Right cardiac atrium (tissue), 5 donors: ENCODE results near the gene CYFIP2. TPM values are rescaled to one million over a fixed set of nuclear protein-coding genes. Genes with fewer than 3 reads are reported as not detected.
A peak's percentile ranks its signal among the peaks of the same experiment; 100 is the strongest.

Source experiments
- ATAC-seq, 2 donors: fragments of 200-7000 bp; cut with Tn5 transposase; one replicate each; pipeline versions ENCODE4 v1.8.0 to v1.9.1; 2020; ENCODE audit warnings: moderate library complexity in 2 of 2, mild to moderate bottlenecking in 1 of 2
- DNase-seq, 3 donors: peaks; one replicate each; pipeline ENCODE4 v3.0.0-alpha.2; 2020
- H3K27ac ChIP-seq: one replicate; pipeline ENCODE4 v1.5.1; 2013; ENCODE audit warnings: mild to moderate bottlenecking, low read length, control low read depth, moderate library complexity
- H3K27me3 ChIP-seq: one replicate; pipeline ENCODE4 v1.6.1; 2013; ENCODE audit not compliant: control insufficient read depth, insufficient read depth
- H3K4me1 ChIP-seq: one replicate; pipeline ENCODE4 v1.6.1; 2013; ENCODE audit warnings: low read length; ENCODE audit not compliant: control insufficient read depth, insufficient read depth
- H3K4me3 ChIP-seq: one replicate; pipeline ENCODE4 v1.5.1; 2013; ENCODE audit warnings: low read length, control low read depth
- H3K9me3 ChIP-seq: one replicate; pipeline ENCODE4 v1.6.1; 2013; ENCODE audit warnings: low read length; ENCODE audit not compliant: control insufficient read depth
- WGBS: extraction: QIAGEN DNeasy Blood & Tissue Kit; methylation state at CpG from one replicate; pipeline ENCODE4 v1.1.7; 2013; 5-methylcytosine and 5-hydroxymethylcytosine counted together
- intact Hi-C, 4 donors: fragments of 100-400 bp; cut with DNase I; formaldehyde crosslinking; loops; one replicate each; pipeline versions ENCODE4 v1.11.0 to v1.14.0; 2022 to 2023
- polyA plus RNA-seq: library from polyadenylated mRNA; stranded (reverse); fragments of 200-250 nt; gene quantifications from one replicate; pipeline ENCODE4 v1.2.3, GENCODE V29; 2013
- total RNA-seq, 4 donors: library from RNA; stranded (reverse); fragmentation: NEBNext Ultra II Directional; extraction: Animal tissue kit (Norgen Biotek cat#: 25700); gene quantifications; one replicate each; pipeline ENCODE4 v1.2.1, GENCODE V29; 2021
- donor health status: healthy with polysubstance abuse.
- donor health status: DM: no; HTN: yes; CAD: no.
- donor health status: DM: no; HTN: no; CAD: no.
- donor health status: DM: no; HTN: yes; CAD: no; lungs with severe emphysema.
- donor health status: DM: yes; HTN: yes; CAD: no.

The CYFIP2 gene
- total and polyA plus RNA-seq, 5 donors: 27.4 to 43.8 (median 36.7) TPM

DNA sequence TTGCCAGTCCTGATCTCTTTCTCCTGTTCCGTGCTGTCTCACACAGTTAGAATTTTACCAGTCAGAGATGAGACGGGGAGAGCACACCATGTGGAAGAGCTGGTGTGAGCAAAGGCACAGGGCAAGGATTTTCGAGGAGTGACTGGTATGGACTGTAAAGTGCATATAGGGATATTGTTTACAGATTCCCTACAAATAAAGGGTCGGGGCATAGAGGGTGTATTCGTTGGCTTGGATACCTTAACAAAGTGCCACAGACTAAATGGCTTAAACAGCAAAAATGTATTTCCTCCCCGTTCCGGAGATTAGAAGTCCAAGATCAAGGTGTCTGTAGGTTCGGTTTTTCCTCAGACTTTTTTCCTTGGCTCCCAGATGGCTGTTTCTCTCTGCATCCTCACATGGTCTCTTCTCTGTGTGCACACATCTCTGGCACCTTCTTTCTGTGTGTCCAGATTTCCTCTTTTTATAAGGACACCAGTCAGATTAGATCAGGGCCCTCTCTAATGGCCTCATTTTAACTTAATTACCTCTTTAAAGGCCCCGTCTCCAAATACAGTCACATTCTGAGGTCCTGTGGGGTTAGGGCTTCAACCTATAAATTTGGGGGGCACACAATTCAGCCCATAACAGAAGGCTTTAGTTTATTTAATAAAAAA lies 23.4 kb downstream of the CYFIP2 start:
- ATAC-seq: no peak
- no peaks in the 10 kb centered on the region for H3K9me3 ChIP-seq
- no peak overlapping the region for H3K27ac ChIP-seq
- no peaks in the 10 kb centered on the region for H3K27me3 ChIP-seq
- DNase-seq: no peak
- WGBS: 83% methylated on average over 9 of the region's 9 CpGs
- peaks cover 8% of the 10 kb centered on the region for H3K4me1 ChIP-seq
- H3K4me3 ChIP-seq: no peak overlapping the region
- intact Hi-C loops: no loop called here

DNA sequence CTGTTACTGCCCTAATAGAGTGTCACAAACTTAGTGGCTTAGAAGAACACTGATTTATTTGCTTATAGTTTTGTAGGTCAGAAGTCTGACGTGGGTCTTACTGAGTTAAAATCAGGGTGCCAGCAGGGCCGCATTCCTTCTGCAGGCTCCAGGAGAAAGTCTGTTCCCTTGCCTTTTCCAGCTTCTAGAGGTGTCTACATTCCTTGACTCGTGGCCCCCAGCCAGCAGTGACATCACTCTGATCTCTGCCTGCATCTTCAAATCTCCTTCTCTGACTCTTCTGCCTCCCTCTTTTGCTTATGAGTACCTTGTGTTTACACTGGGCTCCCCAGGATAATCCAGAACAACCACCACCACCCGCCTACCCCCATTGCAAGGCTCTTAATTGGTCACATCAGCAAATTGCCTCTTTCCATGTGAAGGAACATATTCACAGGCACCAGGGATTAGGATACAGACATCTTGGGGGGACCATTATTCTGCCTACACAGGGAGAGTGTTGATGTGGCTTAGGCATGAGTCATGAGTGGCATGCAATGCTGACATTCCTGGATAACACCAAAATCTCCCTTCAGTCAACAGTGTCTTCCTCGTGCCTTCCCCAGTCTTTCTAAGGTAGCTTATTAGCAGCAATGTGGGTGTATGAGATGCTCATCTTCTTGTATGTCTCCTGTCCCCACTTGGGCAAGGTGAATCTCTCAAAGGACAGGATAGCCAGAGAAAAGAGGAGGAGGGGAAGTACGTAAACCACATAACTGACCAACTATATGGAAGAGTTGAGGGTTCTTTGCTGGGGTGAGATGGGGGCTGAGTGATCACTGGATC lies 24.4 kb downstream of the CYFIP2 start:
- ATAC-seq: peak in 1 of 2 donors; percentile 39
- peak overlapping the region; percentile 34 for H3K27ac ChIP-seq
- H3K4me1 ChIP-seq: peaks cover 8% of the 10 kb centered on the region
- intact Hi-C loops: no loop called here
- H3K9me3 ChIP-seq: no peaks in the 10 kb centered on the region
- no peak overlapping the region for H3K4me3 ChIP-seq
- 67% methylated on average over 6 of the region's 6 CpGs for whole genome bisulfite sequencing
- H3K27me3 ChIP-seq: no peaks in the 10 kb centered on the region
- no peak for DNase-seq

GRCh38 chr5:157290981-157291711 lies 25.2 kb downstream of the CYFIP2 start:
- H3K4me1 ChIP-seq: peaks cover 8% of the 10 kb centered on the region
- 43% methylated on average over 10 of the region's 10 CpGs for WGBS
- no peaks in the 10 kb centered on the region for H3K9me3 ChIP-seq
- H3K27me3 ChIP-seq: no peaks in the 10 kb centered on the region
- DNase-seq (peak in 1 of 3 donors; percentile 16), ATAC-seq (peak; percentile 15 to 30)
- no peak overlapping the region for H3K4me3 ChIP-seq
- H3K27ac ChIP-seq: peak overlapping the region; percentile 83
- intact Hi-C loops: no loop called here

DNA sequence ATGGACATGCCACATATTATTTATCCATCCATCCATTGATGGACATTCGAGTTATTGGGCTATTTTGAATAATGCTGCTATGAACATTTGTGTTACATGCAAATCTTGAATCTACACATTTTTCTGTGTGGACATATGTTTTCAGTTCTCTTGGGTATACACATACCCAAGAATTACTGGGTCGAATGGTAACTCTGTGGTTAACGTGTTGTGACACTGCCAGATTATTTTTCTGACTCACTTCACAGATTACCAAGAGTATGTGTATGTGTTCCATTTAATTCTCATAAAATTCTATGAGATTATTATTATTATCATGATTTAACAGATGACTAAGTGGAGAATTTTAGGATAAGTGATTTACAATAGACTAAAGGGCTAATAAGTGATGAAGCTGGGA lies 26.7 kb downstream of the CYFIP2 start:
- DNase-seq (no peak), ATAC-seq (no peak)
- H3K4me1 ChIP-seq: peaks cover 8% of the 10 kb centered on the region
- H3K27me3 ChIP-seq: no peaks in the 10 kb centered on the region
- intact Hi-C loops: no loop called here
- H3K9me3 ChIP-seq: no peaks in the 10 kb centered on the region
- no peak overlapping the region for H3K4me3 ChIP-seq
- no peak overlapping the region for H3K27ac ChIP-seq
- WGBS: 86% methylated on average over 3 of the region's 3 CpGs

DNA sequence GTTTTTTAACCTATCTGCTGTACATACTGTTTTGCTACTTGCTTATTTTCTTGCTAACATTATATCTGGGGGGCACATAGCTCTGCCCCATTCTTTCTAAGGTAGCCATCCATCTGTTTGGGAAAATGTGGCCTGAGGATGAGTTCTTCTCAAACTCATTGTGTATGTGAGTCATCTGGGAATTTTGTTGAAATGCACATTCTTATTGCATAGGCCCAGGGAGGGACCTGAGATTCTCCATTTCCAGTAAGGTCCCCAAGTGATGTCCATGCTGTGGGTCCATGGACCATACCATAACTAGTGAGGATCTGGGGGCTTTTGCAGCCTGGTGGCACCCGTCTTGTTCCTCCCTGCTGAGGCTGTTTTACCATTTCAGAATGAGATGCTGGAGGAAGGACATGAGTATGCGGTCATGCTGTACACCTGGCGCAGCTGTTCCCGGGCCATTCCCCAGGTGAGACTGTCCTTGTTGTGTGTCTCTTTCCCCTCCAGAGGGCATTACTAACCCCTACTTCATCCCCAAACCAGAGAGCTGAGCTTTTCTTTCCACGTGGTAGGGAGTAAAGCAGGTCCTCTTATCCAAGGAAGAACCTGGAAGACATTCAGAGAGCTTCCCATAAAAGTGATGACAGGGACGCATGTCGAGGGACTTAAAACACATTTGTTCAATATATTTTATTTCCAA lies 28.6 kb downstream of the CYFIP2 start:
- ATAC-seq: no peak
- no peaks in the 10 kb centered on the region for H3K9me3 ChIP-seq
- no peak overlapping the region for H3K4me3 ChIP-seq
- H3K4me1 ChIP-seq: peaks cover 7% of the 10 kb centered on the region
- intact Hi-C loops: no loop called here
- no peak for DNase-seq
- no peaks in the 10 kb centered on the region for H3K27me3 ChIP-seq
- no peak overlapping the region for H3K27ac ChIP-seq
- WGBS: 77% methylated on average over 7 of the region's 7 CpGs

GRCh38 chr5:157295247-157295646 lies 29.3 kb downstream of the CYFIP2 start:
- ATAC-seq: no peak
- H3K27ac ChIP-seq: no peak overlapping the region
- H3K4me3 ChIP-seq: no peak overlapping the region
- H3K27me3 ChIP-seq: no peaks in the 10 kb centered on the region
- 66% methylated on average over 1 of the region's 1 CpG for WGBS
- no peaks in the 10 kb centered on the region for H3K9me3 ChIP-seq
- H3K4me1 ChIP-seq: peaks cover 7% of the 10 kb centered on the region
- no peak for DNase-seq
- intact Hi-C loops: no loop called here

DNA sequence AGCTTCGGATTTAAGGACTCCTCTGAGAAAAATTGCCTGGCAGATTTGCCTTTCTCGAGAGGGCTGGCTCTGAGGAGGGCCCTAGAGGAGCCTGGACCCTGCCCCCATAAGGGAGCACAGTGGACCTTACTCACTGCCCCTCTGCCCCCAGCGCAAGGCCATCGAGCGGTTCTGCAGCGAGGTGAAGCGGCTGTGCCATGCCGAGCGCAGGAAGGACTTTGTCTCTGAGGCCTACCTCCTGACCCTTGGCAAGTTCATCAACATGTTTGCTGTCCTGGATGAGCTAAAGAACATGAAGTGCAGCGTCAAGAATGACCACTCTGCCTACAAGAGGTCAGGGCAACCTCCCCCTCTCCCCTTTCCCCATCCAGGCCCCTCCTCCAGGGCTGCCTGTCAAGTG lies 34.6 kb downstream of the CYFIP2 start:
- H3K4me1 ChIP-seq: no peaks in the 10 kb centered on the region

GRCh38 chr5:157301066-157301465 lies 35.1 kb downstream of the CYFIP2 start:
- no peak for ATAC-seq
- Histone ChIP-seq H3K27ac (no peak overlapping the region), H3K4me1 (no peaks in the 10 kb centered on the region), H3K27me3 (no peaks in the 10 kb centered on the region), H3K4me3 (no peak overlapping the region), H3K9me3 (no peaks in the 10 kb centered on the region)
- intact Hi-C loops: loop anchor here in 1 of 4 donors (10.0 kb wide), 1 partner anchor 146 kb away; no protein-coding TSS in a partner anchor
- DNase-seq: no peak

More for the DNA sequence above, 34.6 kb downstream of the CYFIP2 start:
- no peaks in the 10 kb centered on the region for H3K9me3 ChIP-seq
- H3K27ac ChIP-seq: no peak overlapping the region
- WGBS: 89% methylated on average over 10 of the region's 10 CpGs
- no peaks in the 10 kb centered on the region for H3K27me3 ChIP-seq
- ATAC-seq (no peak), DNase-seq (no peak)
- no peak overlapping the region for H3K4me3 ChIP-seq
- intact Hi-C loops: loop anchor here in 1 of 4 donors (10.0 kb wide), 1 partner anchor 146 kb away; no protein-coding TSS in a partner anchor

DNA sequence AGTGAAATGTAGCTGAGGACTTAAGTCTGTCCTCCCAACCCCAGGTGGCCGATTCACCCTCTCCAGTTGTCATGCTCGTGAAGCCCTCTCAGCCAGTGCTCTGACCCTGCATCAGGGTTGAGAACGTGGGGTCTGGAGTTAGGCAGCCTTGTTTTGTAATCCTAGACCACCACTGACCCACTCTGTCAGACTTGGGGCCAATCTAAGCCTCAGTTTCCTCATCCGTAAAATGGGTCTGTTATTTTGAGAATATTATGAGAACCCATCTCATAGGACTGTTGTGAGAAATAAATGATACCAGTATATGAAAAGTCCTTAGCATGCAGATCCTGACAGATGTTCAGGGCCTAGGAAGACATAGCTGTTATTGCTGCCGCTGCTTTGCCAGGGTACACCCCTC lies 37.1 kb downstream of the CYFIP2 start:
- no peaks in the 10 kb centered on the region for H3K9me3 ChIP-seq
- WGBS: 88% methylated on average over 5 of the region's 5 CpGs
- DNase-seq: no peak
- H3K4me3 ChIP-seq: no peak overlapping the region
- H3K4me1 ChIP-seq: no peaks in the 10 kb centered on the region
- intact Hi-C loops: loop anchor here in 1 of 4 donors (10.0 kb wide), 1 partner anchor 148 kb away; no protein-coding TSS in a partner anchor
- no peak for ATAC-seq
- no peak overlapping the region for H3K27ac ChIP-seq
- H3K27me3 ChIP-seq: no peaks in the 10 kb centered on the region

- WGBS: 45% methylated on average over 8 of the region's 8 CpGs
- intact Hi-C loops: loop anchor here in 1 of 4 donors (10.0 kb wide), 1 partner anchor 149 kb away; no protein-coding TSS in a partner anchor
- no peak overlapping the region for H3K27ac ChIP-seq
Measured at GRCh38 chr5:157303667-157304327, 37.9 kb downstream of the CYFIP2 start.

More at GRCh38 chr5:157303667-157304327, 37.9 kb downstream of the CYFIP2 start:
- Histone ChIP-seq H3K27me3 (no peaks in the 10 kb centered on the region), H3K9me3 (no peaks in the 10 kb centered on the region), H3K4me3 (no peak overlapping the region), H3K4me1 (no peaks in the 10 kb centered on the region)
- DNase-seq (peak; percentile 47 to 86 (median 86)), ATAC-seq (peak; percentile 70 to 84)
